ENCODE results near the gene STYX.

GRCh38 chr14:52740751-52741150 is 10.8 kb downstream of the STYX start:
- TF ChIP-seq, protein P1, sequence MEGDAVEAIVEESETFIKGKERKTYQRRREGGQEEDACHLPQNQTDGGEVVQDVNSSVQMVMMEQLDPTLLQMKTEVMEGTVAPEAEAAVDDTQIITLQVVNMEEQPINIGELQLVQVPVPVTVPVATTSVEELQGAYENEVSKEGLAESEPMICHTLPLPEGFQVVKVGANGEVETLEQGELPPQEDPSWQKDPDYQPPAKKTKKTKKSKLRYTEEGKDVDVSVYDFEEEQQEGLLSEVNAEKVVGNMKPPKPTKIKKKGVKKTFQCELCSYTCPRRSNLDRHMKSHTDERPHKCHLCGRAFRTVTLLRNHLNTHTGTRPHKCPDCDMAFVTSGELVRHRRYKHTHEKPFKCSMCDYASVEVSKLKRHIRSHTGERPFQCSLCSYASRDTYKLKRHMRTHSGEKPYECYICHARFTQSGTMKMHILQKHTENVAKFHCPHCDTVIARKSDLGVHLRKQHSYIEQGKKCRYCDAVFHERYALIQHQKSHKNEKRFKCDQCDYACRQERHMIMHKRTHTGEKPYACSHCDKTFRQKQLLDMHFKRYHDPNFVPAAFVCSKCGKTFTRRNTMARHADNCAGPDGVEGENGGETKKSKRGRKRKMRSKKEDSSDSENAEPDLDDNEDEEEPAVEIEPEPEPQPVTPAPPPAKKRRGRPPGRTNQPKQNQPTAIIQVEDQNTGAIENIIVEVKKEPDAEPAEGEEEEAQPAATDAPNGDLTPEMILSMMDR (conservative IDR thresholded peaks at IDR 0.05), result no peak
- TF ChIP-seq EZH2 (IDR thresholded peaks at IDR 0.05; ENCODE audit: low read depth), result no peak
